Gastroesophageal sphincter (tissue), 3 donors: Measurements from ENCODE around the gene TOB1.

ENCODE experiments used
- EP300 ChIP-seq: sonication (generic); formaldehyde crosslinking; IDR thresholded peaks from one replicate; pipeline ENCODE4 v1.6.1; 2017; ENCODE audit warnings: antibody characterized with exemption, mild to moderate bottlenecking
- POLR2A ChIP-seq, 2 donors: fragments of 450-650 bp; IDR thresholded peaks; one replicate each; pipeline ENCODE4 v1.6.1; 2017; ENCODE audit warnings: antibody characterized with exemption in 2 of 2, mild to moderate bottlenecking in 2 of 2, moderate library complexity in 1 of 2
- TF ChIP-seq, protein P1 (sequence below), 4 experiments: fragments of 200-600 bp in 2 of 4; fragments of 450-650 bp in 2 of 4; sonication (generic) in 1 of 4; IDR thresholded peaks; one replicate each; pipeline ENCODE4 v1.5.1; 2017 to 2019; ENCODE audit warnings: antibody characterized with exemption in 4 of 4, mild to moderate bottlenecking in 2 of 4, moderate library complexity in 2 of 4

DNA sequence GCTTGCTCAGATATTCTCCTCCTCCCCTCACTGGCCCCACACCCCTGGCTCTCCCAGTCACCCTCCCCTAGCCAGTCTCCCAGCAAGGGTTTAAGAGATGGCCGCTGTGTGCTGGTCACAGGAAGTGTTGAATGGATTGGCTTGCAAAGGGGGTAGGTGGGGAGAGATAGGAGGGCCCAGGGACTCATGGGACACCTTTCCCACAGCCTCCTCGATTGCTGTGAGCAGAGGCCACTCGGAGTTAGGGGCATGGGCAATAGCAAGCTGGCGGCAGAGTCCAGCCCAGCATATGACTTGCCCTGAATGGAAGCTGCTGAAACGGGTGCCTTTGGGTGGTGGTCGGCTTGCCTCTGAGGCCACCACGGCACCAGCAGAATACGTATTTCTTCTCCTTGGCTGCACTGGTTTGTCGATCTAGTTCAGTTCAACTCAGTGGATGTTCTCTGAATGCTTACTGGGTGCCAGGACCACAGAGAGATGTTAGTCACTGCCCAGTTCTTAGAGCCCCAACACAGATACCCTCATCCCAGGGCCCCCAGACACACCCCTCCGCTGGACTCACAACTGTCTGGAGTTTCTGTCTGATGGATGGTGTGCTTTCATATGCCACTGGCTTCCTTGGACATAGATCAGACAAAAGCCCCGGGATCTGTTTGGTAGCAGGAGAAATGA, 24.7 kb downstream of the TOB1 start:
- TF ChIP-seq POLR2A (IDR thresholded peaks at IDR 0.05) (no peak), EP300 (no peak)
- TF ChIP-seq, protein P1, sequence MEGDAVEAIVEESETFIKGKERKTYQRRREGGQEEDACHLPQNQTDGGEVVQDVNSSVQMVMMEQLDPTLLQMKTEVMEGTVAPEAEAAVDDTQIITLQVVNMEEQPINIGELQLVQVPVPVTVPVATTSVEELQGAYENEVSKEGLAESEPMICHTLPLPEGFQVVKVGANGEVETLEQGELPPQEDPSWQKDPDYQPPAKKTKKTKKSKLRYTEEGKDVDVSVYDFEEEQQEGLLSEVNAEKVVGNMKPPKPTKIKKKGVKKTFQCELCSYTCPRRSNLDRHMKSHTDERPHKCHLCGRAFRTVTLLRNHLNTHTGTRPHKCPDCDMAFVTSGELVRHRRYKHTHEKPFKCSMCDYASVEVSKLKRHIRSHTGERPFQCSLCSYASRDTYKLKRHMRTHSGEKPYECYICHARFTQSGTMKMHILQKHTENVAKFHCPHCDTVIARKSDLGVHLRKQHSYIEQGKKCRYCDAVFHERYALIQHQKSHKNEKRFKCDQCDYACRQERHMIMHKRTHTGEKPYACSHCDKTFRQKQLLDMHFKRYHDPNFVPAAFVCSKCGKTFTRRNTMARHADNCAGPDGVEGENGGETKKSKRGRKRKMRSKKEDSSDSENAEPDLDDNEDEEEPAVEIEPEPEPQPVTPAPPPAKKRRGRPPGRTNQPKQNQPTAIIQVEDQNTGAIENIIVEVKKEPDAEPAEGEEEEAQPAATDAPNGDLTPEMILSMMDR (IDR thresholded peaks at IDR 0.05), result no peak
